ENCODE data around the gene KYNU. TPM values are rescaled to one million over a fixed set of nuclear protein-coding genes. Genes with fewer than 3 reads are reported as not detected.

KYNU gene
- total RNA-seq, 1 experiment from 2014 or later, result 0.37 TPM

DNA sequence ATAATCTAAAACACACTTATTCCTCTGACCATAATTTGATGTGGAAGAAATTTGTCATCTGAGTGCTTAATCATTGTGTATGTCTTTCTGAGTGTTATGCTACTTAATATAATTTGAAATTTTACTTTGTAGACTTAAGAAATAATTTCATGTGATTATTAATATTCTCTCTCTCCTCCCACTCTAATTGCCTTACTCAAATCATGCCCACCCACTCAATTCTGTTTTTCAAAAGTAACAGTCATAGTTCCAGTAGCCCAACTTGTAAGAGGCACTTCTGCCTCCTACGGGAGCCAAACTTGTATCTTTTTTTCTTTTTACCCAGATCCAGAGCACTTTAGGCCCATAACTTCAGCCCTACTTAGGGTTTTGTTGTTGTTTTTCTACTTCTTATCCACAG lies 18.5 kb upstream of the KYNU start:
- Histone ChIP-seq H3K18ac (ENCODE audit: insufficient read length, low read depth, low read length) (no peak overlapping the region), H3K9me3 (ENCODE audit: control insufficient read depth, low read depth, low read length) (no peaks in the 10 kb centered on the region), H3K27ac (ENCODE audit: insufficient read length, low read depth, low read length) (no peak overlapping the region), H3K23ac (ENCODE audit: insufficient read length, low read depth, low read length) (no peak overlapping the region), H3K14ac (ENCODE audit: insufficient read depth, low read length) (no peak overlapping the region), H3K79me2 (ENCODE audit: insufficient read depth, low read length) (no peaks in the 10 kb centered on the region), H3K4ac (ENCODE audit: low read depth, low read length) (no peak overlapping the region), H2BK120ac (ENCODE audit: low read depth, low read length, poor library complexity, severe bottlenecking) (no peak overlapping the region), H3K9ac (ENCODE audit: extremely low read depth, insufficient read length, low read length) (no peak overlapping the region), H3K27me3 (ENCODE audit: insufficient read depth, low read length) (no peaks in the 10 kb centered on the region), H4K5ac (ENCODE audit: insufficient read length, low read depth, low read length) (no peak overlapping the region), H4K91ac (ENCODE audit: insufficient read length, low read depth, low read length) (no peak overlapping the region), H2BK12ac (ENCODE audit: insufficient read length, low read depth, low read length) (no peak overlapping the region), H2AK5ac (ENCODE audit: insufficient read length, low read length) (no peak overlapping the region), H3K23me2 (ENCODE audit: insufficient read length, low read depth, low read length, poor library complexity, severe bottlenecking) (no peaks in the 10 kb centered on the region), H3K56ac (ENCODE audit: insufficient read length, low read depth, low read length) (no peak overlapping the region), H4K20me1 (ENCODE audit: control insufficient read depth, insufficient read depth, insufficient read length) (no peaks in the 10 kb centered on the region), H2AFZ (ENCODE audit: low read length) (no peak overlapping the region), H2BK15ac (ENCODE audit: low read depth, low read length) (no peak overlapping the region), H2BK20ac (ENCODE audit: low read depth, low read length, poor library complexity, severe bottlenecking) (no peak overlapping the region), H3T11ph (ENCODE audit: low read length) (no peak overlapping the region), H2BK5ac (ENCODE audit: insufficient read length, low read length) (no peak overlapping the region), H3K4me1 (ENCODE audit: insufficient read depth, low read length) (no peaks in the 10 kb centered on the region), H4K8ac (replicated peaks; ENCODE audit: insufficient read length, low read depth, low read length) (no peak overlapping the region), H3K4me2 (ENCODE audit: insufficient read depth, insufficient read length, low read length) (no peak overlapping the region), H3K79me1 (ENCODE audit: insufficient read depth, low read depth, low read length, poor library complexity, severe bottlenecking) (no peaks in the 10 kb centered on the region)
- Mint-ChIP-seq H3K9me3 (no peaks in the 10 kb centered on the region; a peak in 1 of 5 replicates), H3K4me3 (no peak overlapping the region), H3K27ac (no peak overlapping the region), H3K27me3 (ENCODE audit: low read depth) (no peaks in the 10 kb centered on the region), H3K4me1 (peaks cover 0 to 2% of the 10 kb centered on the region in 2 experiments; a peak in 2 of 4 replicates), H3K36me3 (ENCODE audit: insufficient read depth in 1 of 3, low read depth in 3 of 3) (peaks cover 0 to 3% (median 0%) of the 10 kb centered on the region in 3 experiments; a peak in 2 of 7 replicates)
- no CpG with 5 or more reads among the region's 1 CpG for WGBS (ENCODE audit: extremely low coverage, insufficient read length, low lambda C conversion rate)
- TF ChIP-seq CTCF (conservative IDR thresholded peaks at IDR 0.05), result no peak
- DNase-seq, result no peak

All from H9 (cell line).